HEK293T (cell line): ENCODE data around the gene PCP4.

Experiments used
- BHLHE40 ChIP-seq: fragments of 450-650 bp; IDR thresholded peaks from 2 replicates; pipeline ENCODE4 v1.6.1; 2016; ENCODE audit warnings: mild to moderate bottlenecking, moderate library complexity, borderline replicate concordance
- CTBP1 ChIP-seq: fragments of 450-650 bp; IDR thresholded peaks from 2 replicates; pipeline ENCODE4 v1.6.1; 2016; ENCODE audit warnings: borderline replicate concordance
- ELF4 ChIP-seq: fragments of 450-650 bp; IDR thresholded peaks from 2 replicates; pipeline ENCODE4 v1.6.1; 2017; ENCODE audit warnings: antibody characterized with exemption
- FOXA1 ChIP-seq: fragments of 450-650 bp; IDR thresholded peaks from 2 replicates; pipeline ENCODE4 v1.6.1; 2016; ENCODE audit warnings: mild to moderate bottlenecking
- FOXM1 ChIP-seq: fragments of 450-650 bp; IDR thresholded peaks from 2 replicates; pipeline ENCODE4 v1.6.1; 2017; ENCODE audit warnings: mild to moderate bottlenecking, borderline replicate concordance
- HDGF ChIP-seq: fragments of 450-650 bp; IDR thresholded peaks from 2 replicates; pipeline ENCODE4 v1.6.1; 2017; ENCODE audit warnings: antibody characterized with exemption, borderline replicate concordance
- PKNOX1 ChIP-seq: fragments of 450-650 bp; IDR thresholded peaks from 2 replicates; pipeline ENCODE4 v1.6.1; 2016
- SP1 ChIP-seq: fragments of 450-650 bp; IDR thresholded peaks from 2 replicates; pipeline ENCODE4 v1.6.1; 2017
- TARDBP ChIP-seq: fragments of 450-650 bp; IDR thresholded peaks from 2 replicates; pipeline ENCODE4 v1.6.1; 2016
- ZNF384 ChIP-seq: fragments of 450-650 bp; IDR thresholded peaks from 2 replicates; pipeline ENCODE4 v1.6.1; 2016

DNA sequence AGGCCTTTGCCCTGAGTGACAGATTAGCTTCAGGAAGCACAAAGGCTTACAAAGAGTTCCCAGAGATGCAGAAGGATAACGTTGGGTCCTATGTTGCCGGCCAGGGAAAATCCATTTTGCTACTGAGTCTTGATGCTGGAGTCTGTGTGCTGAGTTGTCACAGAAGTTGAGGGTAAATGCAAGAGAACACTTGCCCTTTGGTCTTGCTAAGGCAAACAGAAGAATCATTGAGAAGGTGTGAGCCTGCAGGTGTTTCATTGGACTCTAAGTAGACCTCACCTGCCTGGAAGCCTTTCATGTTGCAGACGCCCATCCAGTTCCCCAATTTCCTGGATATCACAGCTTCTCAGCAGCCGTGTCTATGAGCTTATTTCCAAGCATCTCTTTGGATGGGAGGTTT is 105.2 kb downstream of the PCP4 start:
- TF ChIP-seq ZNF384 (no peak), FOXA1 (no peak), PKNOX1 (no peak), TARDBP (no peak), BHLHE40 (no peak), SP1 (no peak), FOXM1 (no peak), ELF4 (no peak), HDGF (no peak), CTBP1 (no peak)
